HEK293 (cell line): ENCODE results near the gene OR2V2.

Experiments used
- CTCF ChIA-PET: fragments of 350-600 bp; formaldehyde crosslinking; extraction: SDS; loops from one replicate; lab custom pipeline; 2021; ENCODE audit warnings: antibody characterized with exemption; lab: Yijun Ruan, JAX
- POLR2A ChIA-PET: fragments of 300-600 bp; formaldehyde crosslinking; extraction: SDS; loops from one replicate; lab custom pipeline; 2020; ENCODE audit warnings: antibody characterized with exemption, inconsistent platforms; lab: Yijun Ruan, JAX
- H3K27ac ChIP-seq: fragments of 200-500 bp; sonication (Bioruptor generic); 2 replicates; pipeline ENCODE4 v1.5.1; 2014; ENCODE audit warnings: low read depth, low read length, control low read depth, inconsistent platforms; ENCODE audit errors: extremely low read depth
- H3K36me3 ChIP-seq, 2 experiments: fragments of 200-500 bp in 1 of 2; sonication (Bioruptor generic) in 1 of 2; 1 replicate in 1 of 2; 2 replicates in 1 of 2; pipeline ENCODE4 v1.5.1; 2014 to 2017; ENCODE audit warnings: inconsistent platforms in 2 of 2, low read length in 2 of 2; ENCODE audit not compliant: control insufficient read depth in 2 of 2, insufficient read depth in 1 of 2
- H3K4me1 ChIP-seq: fragments of 200-500 bp; sonication (Bioruptor generic); 2 replicates; pipeline ENCODE4 v1.5.1; 2014; ENCODE audit warnings: mild to moderate bottlenecking, low read length, inconsistent platforms; ENCODE audit not compliant: control insufficient read depth, insufficient read depth
- H3K4me3 ChIP-seq: 2 replicates; pipeline ENCODE4 v1.5.1; 2011; ENCODE audit warnings: low read depth, mild to moderate bottlenecking, control low read depth, low read length, moderate library complexity
- H3K9me3 ChIP-seq: fragments of 200-500 bp; sonication (Bioruptor generic); 2 replicates; pipeline ENCODE4 v1.5.1; 2014; ENCODE audit warnings: low read depth, low read length, inconsistent platforms; ENCODE audit not compliant: control insufficient read depth, insufficient read depth
- EGR2 ChIP-seq: fragments of 450-650 bp; formaldehyde crosslinking; IDR thresholded peaks from 2 replicates; pipeline ENCODE4 v1.5.1; 2016; ENCODE audit warnings: low read depth, missing biosample characterization, missing genetic modification characterization
- HOXD13 ChIP-seq: sonication (generic); formaldehyde crosslinking; IDR thresholded peaks from 2 replicates; pipeline ENCODE4 v1.8.0; 2022; ENCODE audit warnings: missing genetic modification reagents, borderline replicate concordance
- KLF1 ChIP-seq: fragments of 450-650 bp; formaldehyde crosslinking; IDR thresholded peaks from 2 replicates; pipeline ENCODE4 v1.5.1; 2016; ENCODE audit warnings: missing biosample characterization, missing genetic modification characterization
- MEIS1 ChIP-seq: sonication (generic); formaldehyde crosslinking; IDR thresholded peaks from 2 replicates; pipeline ENCODE4 v1.8.1; 2022; ENCODE audit warnings: missing genetic modification reagents, mild to moderate bottlenecking, borderline replicate concordance
- OVOL3 ChIP-seq: fragments of 450-650 bp; formaldehyde crosslinking; IDR thresholded peaks from 2 replicates; pipeline ENCODE4 v1.5.1; 2016; ENCODE audit warnings: missing biosample characterization, missing genetic modification characterization
- PRDM2 ChIP-seq: fragments of 450-650 bp; formaldehyde crosslinking; IDR thresholded peaks from 2 replicates; pipeline ENCODE4 v1.5.1; 2016; ENCODE audit warnings: missing biosample characterization, missing genetic modification characterization, borderline replicate concordance
- SP2 ChIP-seq: fragments of 450-650 bp; formaldehyde crosslinking; IDR thresholded peaks from 2 replicates; pipeline ENCODE4 v1.5.1; 2016; ENCODE audit warnings: missing biosample characterization, missing genetic modification characterization
- TRIM28 ChIP-seq: IDR thresholded peaks from 2 replicates; pipeline ENCODE4 v1.6.1; 2011; ENCODE audit warnings: low read length, control low read depth, borderline replicate concordance
- ZNF121 ChIP-seq: fragments of 450-650 bp; formaldehyde crosslinking; IDR thresholded peaks from 2 replicates; pipeline ENCODE4 v1.5.1; 2016; ENCODE audit warnings: missing biosample characterization, missing genetic modification characterization
- ZNF138 ChIP-seq: fragments of 450-650 bp; formaldehyde crosslinking; IDR thresholded peaks from 2 replicates; pipeline ENCODE4 v1.5.1; 2016; ENCODE audit warnings: missing biosample characterization, missing genetic modification characterization, borderline replicate concordance
- ZNF16 ChIP-seq: fragments of 450-650 bp; formaldehyde crosslinking; IDR thresholded peaks from 2 replicates; pipeline ENCODE4 v1.5.1; 2016; ENCODE audit warnings: low read depth, missing biosample characterization, missing genetic modification characterization
- ZNF239 ChIP-seq: fragments of 450-650 bp; formaldehyde crosslinking; IDR thresholded peaks from 2 replicates; pipeline ENCODE4 v1.5.1; 2016; ENCODE audit warnings: missing biosample characterization, missing genetic modification characterization
- ZNF302 ChIP-seq: fragments of 450-650 bp; formaldehyde crosslinking; IDR thresholded peaks from 2 replicates; pipeline ENCODE4 v1.5.1; 2016; ENCODE audit warnings: missing biosample characterization, missing genetic modification characterization, low read depth
- ZNF311 ChIP-seq: fragments of 450-650 bp; formaldehyde crosslinking; IDR thresholded peaks from 2 replicates; pipeline ENCODE4 v1.5.1; 2017; ENCODE audit warnings: missing biosample characterization, missing genetic modification characterization, borderline replicate concordance
- ZNF341 ChIP-seq: fragments of 450-650 bp; formaldehyde crosslinking; IDR thresholded peaks from 2 replicates; pipeline ENCODE4; 2016; ENCODE audit warnings: low read depth, missing biosample characterization, missing genetic modification characterization
- ZNF404 ChIP-seq: fragments of 450-650 bp; formaldehyde crosslinking; IDR thresholded peaks from 2 replicates; pipeline ENCODE4 v1.5.1; 2017; ENCODE audit warnings: missing biosample characterization, missing genetic modification characterization
- ZNF449 ChIP-seq: fragments of 450-650 bp; formaldehyde crosslinking; IDR thresholded peaks from 2 replicates; pipeline ENCODE4 v1.5.1; 2017; ENCODE audit warnings: missing biosample characterization, mild to moderate bottlenecking, missing genetic modification characterization, moderate library complexity
- ZNF529 ChIP-seq: fragments of 450-650 bp; formaldehyde crosslinking; IDR thresholded peaks from 2 replicates; pipeline ENCODE4 v1.5.1; 2017; ENCODE audit warnings: missing genetic modification characterization, missing biosample characterization; ENCODE audit not compliant: insufficient replicate concordance
- ZNF664 ChIP-seq: fragments of 450-650 bp; formaldehyde crosslinking; IDR thresholded peaks from 2 replicates; pipeline ENCODE4 v1.5.1; 2016; ENCODE audit warnings: missing biosample characterization, missing genetic modification characterization
- ZNF707 ChIP-seq: fragments of 450-650 bp; formaldehyde crosslinking; IDR thresholded peaks from 2 replicates; pipeline ENCODE4 v1.5.1; 2016; ENCODE audit warnings: missing biosample characterization, missing genetic modification characterization
- ZNF776 ChIP-seq: fragments of 450-650 bp; formaldehyde crosslinking; IDR thresholded peaks from 2 replicates; pipeline ENCODE4 v1.5.0; 2017; ENCODE audit warnings: missing biosample characterization, missing genetic modification characterization, borderline replicate concordance

OR2V2 gene

GRCh38 chr5:181156758-181157157, 9.4 kb downstream of the OR2V2 start:
- ChIA-PET CTCF (interaction anchor here (0.6 kb wide), 2 partner anchors 19 to 70 kb away, joined by 3 read pairs; no protein-coding TSS in a partner anchor), POLR2A (no interaction called here)

GRCh38 chr5:181158869-181159268, 11.5 kb downstream of the OR2V2 start:
- POLR2A ChIA-PET, result no interaction called here
- CTCF ChIA-PET, result interaction anchor here (0.6 to 2.0 kb wide), 7 partner anchors 9 to 292 kb away, joined by 3 to 5 read pairs (median 3); no protein-coding TSS in a partner anchor
- TF ChIP-seq ZNF341 (tag by site-specific recombination), result no peak
- peak; percentile 53; the same call in 1 of the 2 replicates for TF ChIP-seq ZNF121
- TF ChIP-seq, all 188 proteins: peak for 1

More at GRCh38 chr5:181156758-181157157, 9.4 kb downstream of the OR2V2 start:
- TF ChIP-seq MEIS1, result no peak
- no peak for TF ChIP-seq ZNF239 (tag by site-specific recombination)
- TF ChIP-seq ZNF302 (tag by site-specific recombination), result no peak
- no peak for TF ChIP-seq ZNF138 (tag by site-specific recombination)
- TF ChIP-seq SP2 (tag by site-specific recombination), result no peak
- TF ChIP-seq ZNF404 (tag by site-specific recombination), result no peak
- TF ChIP-seq HOXD13 (CRISPR knock-in tag), result no peak
- TF ChIP-seq PRDM2 (tag by site-specific recombination), result no peak
- no peak for TF ChIP-seq OVOL3 (tag by site-specific recombination)
- no peak for TF ChIP-seq ZNF776 (tag by site-specific recombination)
- no peak for TF ChIP-seq ZNF449 (tag by site-specific recombination)
- no peak for TF ChIP-seq ZNF529 (tag by site-specific recombination)
- no peak for TF ChIP-seq ZNF16 (tag by site-specific recombination)
- TF ChIP-seq EGR2 (tag by site-specific recombination), result no peak
- TF ChIP-seq ZNF311 (tag by site-specific recombination), result no peak
- no peak for TF ChIP-seq KLF1
- TF ChIP-seq ZNF707, result no peak
- TF ChIP-seq ZNF664, result no peak
- TF ChIP-seq TRIM28, result no peak
- Histone ChIP-seq H3K4me3 (no peak overlapping the region), H3K27ac (no peak overlapping the region), H3K4me1 (peaks cover 4% of the 10 kb centered on the region), H3K36me3 (no peaks in the 10 kb centered on the region), H3K9me3 (no peaks in the 10 kb centered on the region)

More at GRCh38 chr5:181158869-181159268, 11.5 kb downstream of the OR2V2 start:
- Histone ChIP-seq H3K27ac (no peak overlapping the region), H3K9me3 (no peaks in the 10 kb centered on the region), H3K4me3 (no peak overlapping the region), H3K36me3 (no peaks in the 10 kb centered on the region), H3K4me1 (peaks cover 4% of the 10 kb centered on the region)
